GM12873 (cell line): ENCODE data around the gene CEP20.

ENCODE experiments used
- CTCF ChIP-seq: IDR thresholded peaks from 2 replicates; pipeline ENCODE4 v1.5.1; 2012; ENCODE audit warnings: low read depth, mild to moderate bottlenecking, moderate library complexity, low read length, control low read depth; ENCODE audit not compliant: insufficient read depth; ENCODE audit errors: missing control alignments

CEP20 gene

GRCh38 chr16:15846510-15846909, 41.9 kb downstream of the CEP20 start:
- no peak for TF ChIP-seq CTCF

- no peak for TF ChIP-seq CTCF
Measured at GRCh38 chr16:15843635-15844279, 44.6 kb downstream of the CEP20 start.

- no peak for TF ChIP-seq CTCF
Measured at GRCh38 chr16:15837761-15838160, 50.6 kb downstream of the CEP20 start.

- no peak for TF ChIP-seq CTCF
Measured at GRCh38 chr16:15836965-15837611, 51.3 kb downstream of the CEP20 start.

- TF ChIP-seq CTCF, result no peak
Measured at GRCh38 chr16:15836074-15836473, 52.3 kb downstream of the CEP20 start.

GRCh38 chr16:15835136-15835878, 53.1 kb downstream of the CEP20 start:
- TF ChIP-seq CTCF, result no peak

- TF ChIP-seq CTCF, result no peak
Measured at GRCh38 chr16:15834502-15834901, 53.9 kb downstream of the CEP20 start.
